Measurements from ENCODE around the gene HEPN1. TPM values are rescaled to one million over a fixed set of nuclear protein-coding genes. Genes with fewer than 3 reads are reported as not detected.

Gene HEPN1
- total and polyA plus RNA-seq, 2 of the 4 experiments (the other 2 are of a cell fraction): not detected

DNA sequence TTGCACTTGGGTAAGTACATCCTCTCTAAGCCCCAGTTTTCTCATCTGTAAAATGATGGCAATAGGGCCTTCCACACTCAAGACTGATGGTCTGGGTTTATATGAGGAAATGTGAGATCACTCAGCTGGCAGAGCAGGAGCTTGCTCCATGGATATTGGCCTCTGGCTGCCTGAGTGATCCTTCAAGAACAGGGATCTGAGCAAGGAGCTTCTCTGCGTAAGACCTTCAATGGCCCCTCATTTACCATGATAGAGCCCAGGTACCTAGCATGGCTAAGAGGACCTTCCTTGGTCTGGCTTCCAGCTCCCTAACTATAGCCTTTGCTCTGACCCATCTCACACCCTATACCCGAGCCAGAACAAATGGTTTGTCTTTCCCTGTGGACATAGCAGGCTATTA lies 26.9 kb upstream of the HEPN1 start:
- CTCF ChIA-PET: no interaction called here
- POLR2A ChIA-PET (ENCODE audit: unreplicated experiment): no interaction called here
- no peak for DNase-seq

More for the DNA sequence above, 26.9 kb upstream of the HEPN1 start:
- no peak overlapping the region for H3K9ac ChIP-seq (ENCODE audit: low read depth, low read length)
- intact Hi-C loops (cut with micrococcal nuclease) (no loop called here), in situ Hi-C loops (cut with MboI; ENCODE audit: low sequenced_read_pairs) (no loop called here), dilution Hi-C loops (cut with HindIII; ENCODE audit: low sequenced_read_pairs, unreplicated experiment) (no loop called here)
- no peak overlapping the region for H3K27ac ChIP-seq (ENCODE audit: insufficient read depth, low read length)
- no peak overlapping the region for H3K18ac ChIP-seq (ENCODE audit: low read depth, low read length)
- no peak overlapping the region for H3K4me2 ChIP-seq (ENCODE audit: low read depth, low read length)
- no peak overlapping the region for H4K8ac ChIP-seq (ENCODE audit: low read depth in 2 of 2, low read length in 2 of 2)
- no peak overlapping the region for H2AK9ac ChIP-seq (replicated peaks; ENCODE audit: low read depth, low read length, poor library complexity)
- H3K4ac ChIP-seq (ENCODE audit: low read depth, low read length): no peak overlapping the region
- no peak overlapping the region for H2BK20ac ChIP-seq (ENCODE audit: low read depth, low read length)
- no peak overlapping the region for H2AFZ ChIP-seq (replicated peaks; ENCODE audit: low read length, poor library complexity)
- WGBS, 2 experiments (ENCODE audit: extremely low coverage in 2 of 2, insufficient read length in 1 of 2): no CpG with 5 or more reads among the region's 2 CpGs
- no peaks in the 10 kb centered on the region; a peak in 1 of 4 replicates for H3K79me1 ChIP-seq (ENCODE audit: low read depth in 1 of 2, low read length in 2 of 2)
- peaks cover 8% of the 10 kb centered on the region; the same call in 1 of the 2 replicates for H3K9me1 ChIP-seq (ENCODE audit: insufficient read depth, low read length)
- H4K20me1 ChIP-seq (ENCODE audit: insufficient read depth, low read length): no peaks in the 10 kb centered on the region
- TF ChIP-seq RAD21 (IDR thresholded peaks at IDR 0.05; ENCODE audit: low read length) (no peak), CEBPB (IDR thresholded peaks at IDR 0.05; ENCODE audit: low read depth, low read length) (no peak), NFE2L2 (IDR thresholded peaks at IDR 0.05; ENCODE audit: low read depth, low read length) (no peak), POLR2A (IDR thresholded peaks at IDR 0.05; ENCODE audit: low read depth, low read length) (no peak), CHD1 (IDR thresholded peaks at IDR 0.05; ENCODE audit: low read depth, low read length) (no peak), RCOR1 (IDR thresholded peaks at IDR 0.05; ENCODE audit: insufficient replicate concordance, low read length) (no peak), RFX5 (IDR thresholded peaks at IDR 0.05; ENCODE audit: low read depth, low read length) (no peak), FOS (IDR thresholded peaks at IDR 0.05; ENCODE audit: low read depth, low read length) (no peak), BHLHE40 (IDR thresholded peaks at IDR 0.05; ENCODE audit: low read depth, low read length) (no peak), MAFK (IDR thresholded peaks at IDR 0.05; ENCODE audit: low read depth, low read length) (no peak)
- TF ChIP-seq, protein P1, sequence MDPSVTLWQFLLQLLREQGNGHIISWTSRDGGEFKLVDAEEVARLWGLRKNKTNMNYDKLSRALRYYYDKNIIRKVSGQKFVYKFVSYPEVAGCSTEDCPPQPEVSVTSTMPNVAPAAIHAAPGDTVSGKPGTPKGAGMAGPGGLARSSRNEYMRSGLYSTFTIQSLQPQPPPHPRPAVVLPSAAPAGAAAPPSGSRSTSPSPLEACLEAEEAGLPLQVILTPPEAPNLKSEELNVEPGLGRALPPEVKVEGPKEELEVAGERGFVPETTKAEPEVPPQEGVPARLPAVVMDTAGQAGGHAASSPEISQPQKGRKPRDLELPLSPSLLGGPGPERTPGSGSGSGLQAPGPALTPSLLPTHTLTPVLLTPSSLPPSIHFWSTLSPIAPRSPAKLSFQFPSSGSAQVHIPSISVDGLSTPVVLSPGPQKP (IDR thresholded peaks at IDR 0.05; ENCODE audit: borderline replicate concordance, low read depth, low read length): no peak
- TF ChIP-seq, protein P2, sequence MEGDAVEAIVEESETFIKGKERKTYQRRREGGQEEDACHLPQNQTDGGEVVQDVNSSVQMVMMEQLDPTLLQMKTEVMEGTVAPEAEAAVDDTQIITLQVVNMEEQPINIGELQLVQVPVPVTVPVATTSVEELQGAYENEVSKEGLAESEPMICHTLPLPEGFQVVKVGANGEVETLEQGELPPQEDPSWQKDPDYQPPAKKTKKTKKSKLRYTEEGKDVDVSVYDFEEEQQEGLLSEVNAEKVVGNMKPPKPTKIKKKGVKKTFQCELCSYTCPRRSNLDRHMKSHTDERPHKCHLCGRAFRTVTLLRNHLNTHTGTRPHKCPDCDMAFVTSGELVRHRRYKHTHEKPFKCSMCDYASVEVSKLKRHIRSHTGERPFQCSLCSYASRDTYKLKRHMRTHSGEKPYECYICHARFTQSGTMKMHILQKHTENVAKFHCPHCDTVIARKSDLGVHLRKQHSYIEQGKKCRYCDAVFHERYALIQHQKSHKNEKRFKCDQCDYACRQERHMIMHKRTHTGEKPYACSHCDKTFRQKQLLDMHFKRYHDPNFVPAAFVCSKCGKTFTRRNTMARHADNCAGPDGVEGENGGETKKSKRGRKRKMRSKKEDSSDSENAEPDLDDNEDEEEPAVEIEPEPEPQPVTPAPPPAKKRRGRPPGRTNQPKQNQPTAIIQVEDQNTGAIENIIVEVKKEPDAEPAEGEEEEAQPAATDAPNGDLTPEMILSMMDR (conservative IDR thresholded peaks at IDR 0.05; ENCODE audit: low read depth, low read length): no peak
- no peak for ATAC-seq (ENCODE audit: low read depth)
- H2AK5ac ChIP-seq (ENCODE audit: low read depth, low read length): no peak overlapping the region
- BruUV-seq (replicated peaks): no TSS peak
- no peak overlapping the region for H2BK120ac ChIP-seq (ENCODE audit: low read depth, low read length)
- H3K27me3 ChIP-seq (ENCODE audit: control insufficient read depth, insufficient read depth, low read length): no peaks in the 10 kb centered on the region
- peaks cover 6% of the 10 kb centered on the region for H3K4me1 ChIP-seq (ENCODE audit: control insufficient read depth, insufficient read depth, low read length)
- no peak overlapping the region for H3K4me3 ChIP-seq (ENCODE audit: insufficient read depth, low read depth, low read length)
- no peaks in the 10 kb centered on the region for H3K36me3 ChIP-seq (ENCODE audit: control insufficient read depth, insufficient read depth, low read length)
- H2BK5ac ChIP-seq (ENCODE audit: low read depth, low read length, poor library complexity, severe bottlenecking): no peak overlapping the region
- no peak overlapping the region for H2BK15ac ChIP-seq (ENCODE audit: low read depth, low read length)
- H3K9me3 ChIP-seq (ENCODE audit: control insufficient read depth, insufficient read depth, low read length): no peaks in the 10 kb centered on the region
- H4K5ac ChIP-seq (ENCODE audit: low read depth, low read length): no peak overlapping the region
- no peak overlapping the region for H3K14ac ChIP-seq (replicated peaks; ENCODE audit: low read depth, low read length)
- no peak overlapping the region for H3K23ac ChIP-seq (ENCODE audit: low read depth, low read length)
- H4K91ac ChIP-seq (ENCODE audit: insufficient read depth, low read depth, low read length): no peak overlapping the region
- no peak overlapping the region for H3K56ac ChIP-seq (ENCODE audit: extremely low read depth, insufficient read depth, low read length)

All from IMR-90 (cell line).